WTC11 (cell line): ENCODE results near the gene RNASE11. TPM values are rescaled to one million over a fixed set of nuclear protein-coding genes. Genes with fewer than 3 reads are reported as not detected.

Source experiments
- ATAC-seq: fragments of 200-7000 bp; cut with Tn5 transposase; 2 replicates; pipeline ENCODE4 v1.10.0; 2021; ENCODE audit warnings: mild to moderate bottlenecking, moderate library complexity
- CTCF ChIA-PET: fragments of 300-600 bp; sonication (Branson Sonifier 250); formaldehyde crosslinking; loops from one replicate; lab custom pipeline; 2021; ENCODE audit warnings: antibody characterized with exemption; lab: Charles Lee
- POLR2A ChIA-PET: fragments of 350-600 bp; sonication (Branson Sonifier 250); formaldehyde crosslinking; loops from one replicate; lab custom pipeline; 2021; ENCODE audit warnings: antibody characterized with exemption; lab: Charles Lee
- DNase-seq: peaks from one replicate; pipeline ENCODE4 v3.0.0; 2021; ENCODE audit warnings: low spot score
- H3K27ac Mint-ChIP-seq: 2 replicates; pipeline ENCODE4 v1.8.0; 2021; ENCODE audit warnings: mixed read lengths
- H3K27me3 Mint-ChIP-seq: 2 replicates; pipeline ENCODE4 v1.8.0; 2021; ENCODE audit warnings: low read depth, mild to moderate bottlenecking, moderate library complexity, mixed read lengths
- H3K36me3 Mint-ChIP-seq: 2 replicates; pipeline ENCODE4 v1.8.0; 2021; ENCODE audit warnings: mixed read lengths
- H3K4me1 Mint-ChIP-seq: 2 replicates; pipeline ENCODE4 v1.8.0; 2022; ENCODE audit warnings: mixed read lengths
- H3K4me3 Mint-ChIP-seq: 2 replicates; pipeline ENCODE4 v1.8.0; 2021; ENCODE audit warnings: mild to moderate bottlenecking, moderate library complexity, mixed read lengths
- H3K9me3 Mint-ChIP-seq: 2 replicates; pipeline ENCODE4 v1.8.0; 2021; ENCODE audit warnings: mixed read lengths
- FOXK1 ChIP-seq: sonication (generic); formaldehyde crosslinking; IDR thresholded peaks from 2 replicates; pipeline ENCODE4 v1.8.0; 2022; ENCODE audit warnings: mild to moderate bottlenecking, moderate library complexity, missing genetic modification reagents
- HMGA2 ChIP-seq: fragments of 250-450 bp; sonication (Bioruptor Pico); IDR thresholded peaks from 2 replicates; pipeline ENCODE4 v1.4.0; 2021; ENCODE audit warnings: mild to moderate bottlenecking, moderate library complexity
- JAZF1 ChIP-seq: fragments of 250-450 bp; sonication (Bioruptor Pico); IDR thresholded peaks from 2 replicates; pipeline ENCODE4 v1.9.0; 2021; ENCODE audit warnings: moderate library complexity, mild to moderate bottlenecking, inconsistent platforms
- NFATC4 ChIP-seq: fragments of 250-450 bp; sonication (Bioruptor Pico); IDR thresholded peaks from 2 replicates; pipeline ENCODE4 v1.9.0; 2021; ENCODE audit warnings: mild to moderate bottlenecking
- NR2C2 ChIP-seq: sonication (generic); formaldehyde crosslinking; IDR thresholded peaks from 2 replicates; pipeline ENCODE4 v1.8.0; 2022; ENCODE audit warnings: mild to moderate bottlenecking, missing genetic modification reagents
- ZBTB21 ChIP-seq: sonication (generic); formaldehyde crosslinking; IDR thresholded peaks from 2 replicates; pipeline ENCODE4 v1.8.1; 2023; ENCODE audit warnings: mild to moderate bottlenecking, missing genetic modification reagents, borderline replicate concordance
- ZNF219 ChIP-seq: sonication (generic); formaldehyde crosslinking; IDR thresholded peaks from 2 replicates; pipeline ENCODE4 v1.8.0; 2023; ENCODE audit warnings: missing genetic modification reagents, mild to moderate bottlenecking, borderline replicate concordance
- ZNF232 ChIP-seq: sonication (generic); formaldehyde crosslinking; IDR thresholded peaks from 2 replicates; pipeline ENCODE4 v1.8.0; 2022; ENCODE audit warnings: mild to moderate bottlenecking, missing genetic modification reagents
- ZNF396 ChIP-seq: fragments of 250-450 bp; sonication (Bioruptor Pico); IDR thresholded peaks from 2 replicates; pipeline ENCODE4 v1.8.0; 2021; ENCODE audit warnings: mild to moderate bottlenecking, moderate library complexity, borderline replicate concordance
- ZNF671 ChIP-seq: fragments of 250-450 bp; sonication (Bioruptor Pico); IDR thresholded peaks from 2 replicates; pipeline ENCODE4 v1.8.0; 2021; ENCODE audit warnings: mild to moderate bottlenecking
- total RNA-seq: library from RNA; stranded (reverse); gene quantifications from 3 replicates; pipeline ENCODE4 v1.2.3, GENCODE V29; 2021
- TF ChIP-seq, protein P1 (sequence below): fragments of 250-450 bp; sonication (Bioruptor Pico); IDR thresholded peaks from 2 replicates; pipeline ENCODE4 v1.9.0; 2021; ENCODE audit warnings: mild to moderate bottlenecking, borderline replicate concordance
- TF ChIP-seq, protein P2 (sequence below): sonication (generic); formaldehyde crosslinking; IDR thresholded peaks from 2 replicates; pipeline ENCODE4 v1.8.1; 2023; ENCODE audit warnings: mild to moderate bottlenecking, missing genetic modification reagents, moderate library complexity
- TF ChIP-seq, protein P3 (sequence below): sonication (generic); formaldehyde crosslinking; conservative IDR thresholded peaks from 2 replicates; pipeline ENCODE4 v1.8.1; 2023; ENCODE audit warnings: mild to moderate bottlenecking, low read depth, missing genetic modification reagents, moderate library complexity
- TF ChIP-seq, protein P4 (sequence below): fragments of 250-450 bp; sonication (Bioruptor Pico); IDR thresholded peaks from 2 replicates; pipeline ENCODE4 v1.8.0; 2021; ENCODE audit warnings: mild to moderate bottlenecking
- TF ChIP-seq, protein P5 (sequence below): sonication (generic); formaldehyde crosslinking; IDR thresholded peaks from 2 replicates; pipeline ENCODE4 v1.8.1; 2023; ENCODE audit warnings: mild to moderate bottlenecking, missing genetic modification reagents, borderline replicate concordance
- TF ChIP-seq, protein P6 (sequence below): sonication (generic); formaldehyde crosslinking; IDR thresholded peaks from 2 replicates; pipeline ENCODE4 v1.8.0; 2022; ENCODE audit warnings: missing genetic modification reagents

Gene RNASE11
- total RNA-seq, 1 experiment from 2014 or later: not detected

DNA sequence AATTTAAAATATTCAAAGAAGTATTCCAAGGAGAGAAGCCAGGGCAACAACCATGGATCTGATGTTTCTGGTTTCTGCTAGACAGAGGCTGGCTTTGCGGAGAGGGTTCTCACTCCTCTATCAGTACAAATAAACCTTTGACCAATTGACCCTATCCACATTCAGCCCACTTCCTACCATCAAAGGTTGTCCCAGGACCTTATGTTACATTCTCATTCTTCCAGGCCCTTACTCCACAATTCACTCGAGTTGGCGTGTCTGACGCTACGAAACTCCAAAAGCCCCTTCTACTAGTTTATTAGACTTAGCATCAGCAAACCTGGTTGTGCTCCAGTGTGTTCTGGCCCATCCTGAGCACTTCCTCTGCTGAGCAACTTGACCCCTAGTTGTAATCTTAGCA is 28.2 kb upstream of the RNASE11 start (continued):
- TF ChIP-seq, protein P1, sequence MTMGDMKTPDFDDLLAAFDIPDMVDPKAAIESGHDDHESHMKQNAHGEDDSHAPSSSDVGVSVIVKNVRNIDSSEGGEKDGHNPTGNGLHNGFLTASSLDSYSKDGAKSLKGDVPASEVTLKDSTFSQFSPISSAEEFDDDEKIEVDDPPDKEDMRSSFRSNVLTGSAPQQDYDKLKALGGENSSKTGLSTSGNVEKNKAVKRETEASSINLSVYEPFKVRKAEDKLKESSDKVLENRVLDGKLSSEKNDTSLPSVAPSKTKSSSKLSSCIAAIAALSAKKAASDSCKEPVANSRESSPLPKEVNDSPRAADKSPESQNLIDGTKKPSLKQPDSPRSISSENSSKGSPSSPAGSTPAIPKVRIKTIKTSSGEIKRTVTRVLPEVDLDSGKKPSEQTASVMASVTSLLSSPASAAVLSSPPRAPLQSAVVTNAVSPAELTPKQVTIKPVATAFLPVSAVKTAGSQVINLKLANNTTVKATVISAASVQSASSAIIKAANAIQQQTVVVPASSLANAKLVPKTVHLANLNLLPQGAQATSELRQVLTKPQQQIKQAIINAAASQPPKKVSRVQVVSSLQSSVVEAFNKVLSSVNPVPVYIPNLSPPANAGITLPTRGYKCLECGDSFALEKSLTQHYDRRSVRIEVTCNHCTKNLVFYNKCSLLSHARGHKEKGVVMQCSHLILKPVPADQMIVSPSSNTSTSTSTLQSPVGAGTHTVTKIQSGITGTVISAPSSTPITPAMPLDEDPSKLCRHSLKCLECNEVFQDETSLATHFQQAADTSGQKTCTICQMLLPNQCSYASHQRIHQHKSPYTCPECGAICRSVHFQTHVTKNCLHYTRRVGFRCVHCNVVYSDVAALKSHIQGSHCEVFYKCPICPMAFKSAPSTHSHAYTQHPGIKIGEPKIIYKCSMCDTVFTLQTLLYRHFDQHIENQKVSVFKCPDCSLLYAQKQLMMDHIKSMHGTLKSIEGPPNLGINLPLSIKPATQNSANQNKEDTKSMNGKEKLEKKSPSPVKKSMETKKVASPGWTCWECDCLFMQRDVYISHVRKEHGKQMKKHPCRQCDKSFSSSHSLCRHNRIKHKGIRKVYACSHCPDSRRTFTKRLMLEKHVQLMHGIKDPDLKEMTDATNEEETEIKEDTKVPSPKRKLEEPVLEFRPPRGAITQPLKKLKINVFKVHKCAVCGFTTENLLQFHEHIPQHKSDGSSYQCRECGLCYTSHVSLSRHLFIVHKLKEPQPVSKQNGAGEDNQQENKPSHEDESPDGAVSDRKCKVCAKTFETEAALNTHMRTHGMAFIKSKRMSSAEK (CRISPR knock-in tag): no peak
- TF ChIP-seq, protein P2, sequence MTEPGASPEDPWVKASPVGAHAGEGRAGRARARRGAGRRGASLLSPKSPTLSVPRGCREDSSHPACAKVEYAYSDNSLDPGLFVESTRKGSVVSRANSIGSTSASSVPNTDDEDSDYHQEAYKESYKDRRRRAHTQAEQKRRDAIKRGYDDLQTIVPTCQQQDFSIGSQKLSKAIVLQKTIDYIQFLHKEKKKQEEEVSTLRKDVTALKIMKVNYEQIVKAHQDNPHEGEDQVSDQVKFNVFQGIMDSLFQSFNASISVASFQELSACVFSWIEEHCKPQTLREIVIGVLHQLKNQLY (CRISPR knock-in tag): no peak
- no peak for TF ChIP-seq ZNF219 (CRISPR knock-in tag)
- no peak for TF ChIP-seq NFATC4 (CRISPR knock-in tag)
- TF ChIP-seq, protein P3, sequence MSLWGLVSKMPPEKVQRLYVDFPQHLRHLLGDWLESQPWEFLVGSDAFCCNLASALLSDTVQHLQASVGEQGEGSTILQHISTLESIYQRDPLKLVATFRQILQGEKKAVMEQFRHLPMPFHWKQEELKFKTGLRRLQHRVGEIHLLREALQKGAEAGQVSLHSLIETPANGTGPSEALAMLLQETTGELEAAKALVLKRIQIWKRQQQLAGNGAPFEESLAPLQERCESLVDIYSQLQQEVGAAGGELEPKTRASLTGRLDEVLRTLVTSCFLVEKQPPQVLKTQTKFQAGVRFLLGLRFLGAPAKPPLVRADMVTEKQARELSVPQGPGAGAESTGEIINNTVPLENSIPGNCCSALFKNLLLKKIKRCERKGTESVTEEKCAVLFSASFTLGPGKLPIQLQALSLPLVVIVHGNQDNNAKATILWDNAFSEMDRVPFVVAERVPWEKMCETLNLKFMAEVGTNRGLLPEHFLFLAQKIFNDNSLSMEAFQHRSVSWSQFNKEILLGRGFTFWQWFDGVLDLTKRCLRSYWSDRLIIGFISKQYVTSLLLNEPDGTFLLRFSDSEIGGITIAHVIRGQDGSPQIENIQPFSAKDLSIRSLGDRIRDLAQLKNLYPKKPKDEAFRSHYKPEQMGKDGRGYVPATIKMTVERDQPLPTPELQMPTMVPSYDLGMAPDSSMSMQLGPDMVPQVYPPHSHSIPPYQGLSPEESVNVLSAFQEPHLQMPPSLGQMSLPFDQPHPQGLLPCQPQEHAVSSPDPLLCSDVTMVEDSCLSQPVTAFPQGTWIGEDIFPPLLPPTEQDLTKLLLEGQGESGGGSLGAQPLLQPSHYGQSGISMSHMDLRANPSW (CRISPR knock-in tag): no peak
- no peak for TF ChIP-seq ZNF232 (CRISPR knock-in tag)
- TF ChIP-seq, protein P4, sequence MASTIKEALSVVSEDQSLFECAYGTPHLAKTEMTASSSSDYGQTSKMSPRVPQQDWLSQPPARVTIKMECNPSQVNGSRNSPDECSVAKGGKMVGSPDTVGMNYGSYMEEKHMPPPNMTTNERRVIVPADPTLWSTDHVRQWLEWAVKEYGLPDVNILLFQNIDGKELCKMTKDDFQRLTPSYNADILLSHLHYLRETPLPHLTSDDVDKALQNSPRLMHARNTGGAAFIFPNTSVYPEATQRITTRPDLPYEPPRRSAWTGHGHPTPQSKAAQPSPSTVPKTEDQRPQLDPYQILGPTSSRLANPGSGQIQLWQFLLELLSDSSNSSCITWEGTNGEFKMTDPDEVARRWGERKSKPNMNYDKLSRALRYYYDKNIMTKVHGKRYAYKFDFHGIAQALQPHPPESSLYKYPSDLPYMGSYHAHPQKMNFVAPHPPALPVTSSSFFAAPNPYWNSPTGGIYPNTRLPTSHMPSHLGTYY (CRISPR knock-in tag): no peak
- TF ChIP-seq FOXK1 (CRISPR knock-in tag): no peak
- TF ChIP-seq HMGA2: no peak
- no peak for TF ChIP-seq ZBTB21
- no peak for TF ChIP-seq ZNF671 (CRISPR knock-in tag)
- TF ChIP-seq, all 79 proteins: peak for 0

DNA sequence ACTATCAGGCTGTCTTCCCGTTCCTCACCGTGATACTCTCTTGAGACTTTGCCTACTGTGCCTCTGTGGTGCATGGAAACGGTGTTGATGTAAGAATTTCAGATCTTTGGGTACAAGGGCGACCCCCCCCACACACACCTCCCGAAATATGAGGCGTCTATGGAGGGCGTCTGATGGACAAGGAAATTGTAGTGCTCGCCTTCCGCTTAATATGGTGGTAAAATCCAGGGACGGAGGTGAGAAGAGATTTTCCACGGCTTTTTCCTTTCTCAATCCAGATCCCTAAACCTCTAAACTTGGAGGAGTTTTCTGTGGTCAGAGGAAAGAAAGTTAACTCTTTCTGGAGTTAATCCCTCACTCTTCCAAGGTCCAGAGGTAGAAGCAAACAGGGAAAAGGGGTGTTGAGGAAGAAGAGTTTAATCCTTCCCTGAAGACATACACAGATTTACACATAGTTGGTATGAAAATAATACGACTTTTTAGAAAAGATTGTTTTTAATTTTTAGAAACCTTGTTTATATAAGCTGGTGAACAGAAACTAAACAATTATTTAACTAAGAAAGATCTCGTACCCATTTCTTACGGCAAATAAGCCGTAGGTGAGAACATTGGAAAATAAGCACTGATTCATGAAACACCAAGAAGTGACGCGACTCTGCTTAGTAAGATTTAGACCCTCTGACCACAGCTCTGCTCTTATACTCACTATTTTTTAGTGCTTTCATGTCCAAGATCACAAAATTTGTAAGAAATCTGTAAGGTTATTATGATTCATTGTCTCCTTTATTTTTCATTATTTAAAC is 26.4 kb upstream of the RNASE11 start:
- DNase-seq (peak; percentile 52), ATAC-seq (peak; percentile 0; the same call in 1 of the 2 replicates)
- ChIA-PET CTCF (interaction anchor here (0.9 to 3.0 kb wide), 16 partner anchors 8 to 284 kb away, joined by 3 to 26 read pairs (median 9); partner anchors contain the start of genes PARP2, PIP4P1, PNP and RNASE4), POLR2A (interaction anchor here (0.6 to 1.6 kb wide), 4 partner anchors 9 to 282 kb away, joined by 3 to 7 read pairs (median 5); partner anchors contain the start of gene PARP2)
- Mint-ChIP-seq H3K27ac (0 out of 2 replicates have a peak overlapping the region, but pooled peaks have one; percentile 47), H3K9me3 (no peaks in the 10 kb centered on the region), H3K27me3 (no peaks in the 10 kb centered on the region), H3K4me3 (no peak overlapping the region), H3K4me1 (peaks cover 11% of the 10 kb centered on the region), H3K36me3 (no peaks in the 10 kb centered on the region)
- TF ChIP-seq, protein P5, sequence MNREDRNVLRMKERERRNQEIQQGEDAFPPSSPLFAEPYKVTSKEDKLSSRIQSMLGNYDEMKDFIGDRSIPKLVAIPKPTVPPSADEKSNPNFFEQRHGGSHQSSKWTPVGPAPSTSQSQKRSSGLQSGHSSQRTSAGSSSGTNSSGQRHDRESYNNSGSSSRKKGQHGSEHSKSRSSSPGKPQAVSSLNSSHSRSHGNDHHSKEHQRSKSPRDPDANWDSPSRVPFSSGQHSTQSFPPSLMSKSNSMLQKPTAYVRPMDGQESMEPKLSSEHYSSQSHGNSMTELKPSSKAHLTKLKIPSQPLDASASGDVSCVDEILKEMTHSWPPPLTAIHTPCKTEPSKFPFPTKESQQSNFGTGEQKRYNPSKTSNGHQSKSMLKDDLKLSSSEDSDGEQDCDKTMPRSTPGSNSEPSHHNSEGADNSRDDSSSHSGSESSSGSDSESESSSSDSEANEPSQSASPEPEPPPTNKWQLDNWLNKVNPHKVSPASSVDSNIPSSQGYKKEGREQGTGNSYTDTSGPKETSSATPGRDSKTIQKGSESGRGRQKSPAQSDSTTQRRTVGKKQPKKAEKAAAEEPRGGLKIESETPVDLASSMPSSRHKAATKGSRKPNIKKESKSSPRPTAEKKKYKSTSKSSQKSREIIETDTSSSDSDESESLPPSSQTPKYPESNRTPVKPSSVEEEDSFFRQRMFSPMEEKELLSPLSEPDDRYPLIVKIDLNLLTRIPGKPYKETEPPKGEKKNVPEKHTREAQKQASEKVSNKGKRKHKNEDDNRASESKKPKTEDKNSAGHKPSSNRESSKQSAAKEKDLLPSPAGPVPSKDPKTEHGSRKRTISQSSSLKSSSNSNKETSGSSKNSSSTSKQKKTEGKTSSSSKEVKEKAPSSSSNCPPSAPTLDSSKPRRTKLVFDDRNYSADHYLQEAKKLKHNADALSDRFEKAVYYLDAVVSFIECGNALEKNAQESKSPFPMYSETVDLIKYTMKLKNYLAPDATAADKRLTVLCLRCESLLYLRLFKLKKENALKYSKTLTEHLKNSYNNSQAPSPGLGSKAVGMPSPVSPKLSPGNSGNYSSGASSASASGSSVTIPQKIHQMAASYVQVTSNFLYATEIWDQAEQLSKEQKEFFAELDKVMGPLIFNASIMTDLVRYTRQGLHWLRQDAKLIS (CRISPR knock-in tag): no peak
- TF ChIP-seq JAZF1 (CRISPR knock-in tag) (no peak), ZNF396 (CRISPR knock-in tag) (no peak), NR2C2 (CRISPR knock-in tag) (no peak)
- TF ChIP-seq, protein P6, sequence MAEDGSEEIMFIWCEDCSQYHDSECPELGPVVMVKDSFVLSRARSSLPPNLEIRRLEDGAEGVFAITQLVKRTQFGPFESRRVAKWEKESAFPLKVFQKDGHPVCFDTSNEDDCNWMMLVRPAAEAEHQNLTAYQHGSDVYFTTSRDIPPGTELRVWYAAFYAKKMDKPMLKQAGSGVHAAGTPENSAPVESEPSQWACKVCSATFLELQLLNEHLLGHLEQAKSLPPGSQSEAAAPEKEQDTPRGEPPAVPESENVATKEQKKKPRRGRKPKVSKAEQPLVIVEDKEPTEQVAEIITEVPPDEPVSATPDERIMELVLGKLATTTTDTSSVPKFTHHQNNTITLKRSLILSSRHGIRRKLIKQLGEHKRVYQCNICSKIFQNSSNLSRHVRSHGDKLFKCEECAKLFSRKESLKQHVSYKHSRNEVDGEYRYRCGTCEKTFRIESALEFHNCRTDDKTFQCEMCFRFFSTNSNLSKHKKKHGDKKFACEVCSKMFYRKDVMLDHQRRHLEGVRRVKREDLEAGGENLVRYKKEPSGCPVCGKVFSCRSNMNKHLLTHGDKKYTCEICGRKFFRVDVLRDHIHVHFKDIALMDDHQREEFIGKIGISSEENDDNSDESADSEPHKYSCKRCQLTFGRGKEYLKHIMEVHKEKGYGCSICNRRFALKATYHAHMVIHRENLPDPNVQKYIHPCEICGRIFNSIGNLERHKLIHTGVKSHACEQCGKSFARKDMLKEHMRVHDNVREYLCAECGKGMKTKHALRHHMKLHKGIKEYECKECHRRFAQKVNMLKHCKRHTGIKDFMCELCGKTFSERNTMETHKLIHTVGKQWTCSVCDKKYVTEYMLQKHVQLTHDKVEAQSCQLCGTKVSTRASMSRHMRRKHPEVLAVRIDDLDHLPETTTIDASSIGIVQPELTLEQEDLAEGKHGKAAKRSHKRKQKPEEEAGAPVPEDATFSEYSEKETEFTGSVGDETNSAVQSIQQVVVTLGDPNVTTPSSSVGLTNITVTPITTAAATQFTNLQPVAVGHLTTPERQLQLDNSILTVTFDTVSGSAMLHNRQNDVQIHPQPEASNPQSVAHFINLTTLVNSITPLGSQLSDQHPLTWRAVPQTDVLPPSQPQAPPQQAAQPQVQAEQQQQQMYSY (CRISPR knock-in tag): no peak
